Spleen (tissue), 7 donors: ENCODE data around the gene HOXB7.

Experiments used
- CTCF ChIP-seq, 11 experiments: fragments of 200-600 bp in 7 of 11; fragments of 450-650 bp in 4 of 11; sonication (generic) in 4 of 11; IDR thresholded peaks in 8 of 11; conservative IDR thresholded peaks in 3 of 11; 1 replicate in 7 of 11; 2 replicates in 4 of 11; pipeline versions ENCODE4 v1.4.0 to v1.8.0; 2016 to 2021; ENCODE audit warnings: antibody characterized with exemption in 11 of 11, inconsistent platforms in 4 of 11, mild to moderate bottlenecking in 1 of 11
- POLR2A ChIP-seq, 3 donors: fragments of 450-650 bp; IDR thresholded peaks; one replicate each; pipeline ENCODE4 v1.5.1; 2017; ENCODE audit warnings: antibody characterized with exemption in 3 of 3, mild to moderate bottlenecking in 1 of 3
- POLR2AphosphoS5 ChIP-seq, 3 donors: sonication (generic); formaldehyde crosslinking; IDR thresholded peaks; one replicate each; pipeline ENCODE4 v1.5.1; 2017; ENCODE audit warnings: antibody characterized with exemption in 3 of 3
- donor health status: DM: no; HTN: no; CAD: no; lungs with moderate emphysema.
- donor health status: DM: no; HTN: no; CAD: no.
- donor health status: DM: no; HTN: no; CAD: no.

DNA sequence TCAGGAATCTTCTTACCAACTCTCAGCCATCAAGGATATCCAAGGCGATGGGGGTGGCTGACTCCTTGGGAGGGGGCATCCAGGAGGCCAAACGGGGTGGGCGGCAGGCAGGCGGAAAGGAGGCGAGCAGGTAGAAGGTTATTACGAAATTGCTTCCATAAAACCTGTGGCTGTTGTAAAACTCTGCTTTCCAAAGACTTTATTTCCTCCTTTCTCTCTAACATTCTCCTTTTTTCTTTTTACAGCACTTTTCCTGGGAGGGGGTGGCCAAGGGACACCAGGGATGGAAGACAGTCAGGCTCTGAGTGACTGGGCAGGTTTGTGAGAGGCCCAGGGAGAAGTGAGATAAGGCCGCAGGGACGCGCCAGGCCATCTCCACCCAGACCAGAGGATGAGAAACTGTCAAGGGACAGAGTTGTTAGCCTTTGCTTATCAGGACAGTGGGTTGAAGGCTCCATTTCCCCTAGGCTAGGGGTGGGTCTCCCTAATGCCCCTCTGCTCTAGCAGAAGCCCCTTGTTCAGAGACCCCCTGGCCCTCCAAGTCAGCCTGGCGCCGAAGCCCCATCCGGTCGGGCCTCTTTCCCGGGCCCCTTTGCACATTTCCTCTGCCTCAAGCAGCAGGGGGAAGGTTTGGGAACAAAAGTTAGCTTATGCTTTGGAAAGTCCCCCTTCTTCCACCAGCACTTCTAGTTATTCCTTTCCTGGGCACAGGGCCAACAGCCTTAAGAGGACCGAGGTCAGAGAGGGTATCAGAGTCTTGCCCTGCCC is 20.3 kb upstream of the HOXB7 start:
- TF ChIP-seq POLR2A (IDR thresholded peaks at IDR 0.05): no peak
- TF ChIP-seq CTCF (IDR thresholded peaks at IDR 0.05 in 8 of 11, conservative IDR thresholded peaks at IDR 0.05 in 3 of 11): no peak
- TF ChIP-seq POLR2AphosphoS5 (IDR thresholded peaks at IDR 0.05): no peak
